ENCODE results near the gene CYB561D2.

The CYB561D2 gene

DNA sequence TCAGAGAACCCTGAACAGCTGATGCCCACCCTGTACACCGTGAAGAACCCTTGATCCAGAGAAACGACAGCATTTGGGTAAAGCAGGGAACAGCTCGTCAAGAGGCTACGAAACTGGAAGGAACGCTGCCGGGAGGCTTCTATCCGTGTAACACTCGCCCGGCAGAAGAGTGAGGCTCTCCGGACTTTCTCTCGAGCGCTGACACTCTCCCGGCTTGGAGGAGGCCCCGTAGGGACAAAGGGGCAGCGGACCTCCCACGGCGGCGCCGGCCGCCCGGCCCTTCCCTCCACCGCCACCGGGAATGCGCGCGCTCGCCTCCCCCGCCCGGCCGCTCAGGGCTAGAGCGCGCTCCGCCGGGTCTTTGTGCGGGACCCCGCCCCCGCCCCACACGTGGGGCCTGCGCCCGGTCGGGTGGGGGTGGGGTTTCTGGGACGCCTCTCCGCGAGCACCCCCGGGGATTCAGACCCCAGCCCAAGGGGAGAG is 29.8 kb upstream of the CYB561D2 start:
- Mint-ChIP-seq H3K9me3 (ENCODE audit: low read depth) (no peaks in the 10 kb centered on the region), H3K4me1 (ENCODE audit: low read depth) (peaks cover 34% of the 10 kb centered on the region), H3K27me3 (no peaks in the 10 kb centered on the region), H3K27ac (peak overlapping the region; percentile 78), H3K36me3 (peaks cover 2% of the 10 kb centered on the region), H3K4me3 (peak overlapping the region; percentile 94)

DNA sequence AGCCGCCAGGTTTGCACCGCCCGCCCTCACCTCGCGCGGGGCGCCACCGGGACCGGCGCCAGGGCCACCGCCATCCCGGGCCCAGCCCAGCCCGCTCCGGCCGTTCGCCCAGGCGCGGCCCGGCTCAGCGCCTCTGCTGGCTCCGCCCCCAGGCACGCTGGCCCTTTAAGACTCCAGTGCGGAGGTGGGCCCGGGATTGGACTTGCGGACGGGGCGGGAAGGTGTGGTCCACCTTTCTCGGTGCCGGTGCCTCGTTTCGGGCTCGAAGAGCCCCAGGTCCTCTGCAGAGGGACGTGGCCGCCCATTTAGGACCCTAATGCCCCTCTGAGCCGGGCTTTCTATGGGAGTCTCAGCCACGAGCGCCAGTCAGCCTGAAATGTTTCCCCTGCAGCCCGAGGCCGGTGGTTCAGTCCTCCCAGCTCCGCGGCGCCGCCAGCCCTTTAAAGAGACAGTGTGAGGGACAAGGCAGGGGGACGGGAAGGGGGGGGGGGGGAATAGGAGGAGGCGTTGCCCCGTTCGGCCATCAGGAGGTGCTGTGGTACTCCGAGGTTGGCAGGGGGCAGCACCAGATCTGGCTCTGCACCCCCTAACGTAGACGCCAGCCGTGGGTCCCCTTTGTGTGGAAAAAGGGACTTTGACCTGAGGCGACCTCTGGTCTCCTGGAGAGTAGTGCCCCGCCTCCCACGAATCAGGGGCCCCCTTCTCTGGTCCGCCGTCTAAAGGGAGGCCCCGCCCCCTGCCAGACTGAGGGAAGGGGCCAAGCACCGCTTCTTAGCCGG is 29.1 kb upstream of the CYB561D2 start:
- H3K36me3 Mint-ChIP-seq, result no peaks in the 10 kb centered on the region
- peak overlapping the region; percentile 83 for H3K4me3 Mint-ChIP-seq
- H3K4me1 Mint-ChIP-seq (ENCODE audit: low read depth), result peaks cover 34% of the 10 kb centered on the region
- no peaks in the 10 kb centered on the region for H3K27me3 Mint-ChIP-seq
- H3K27ac Mint-ChIP-seq, result peak overlapping the region; percentile 95
- no peaks in the 10 kb centered on the region for H3K9me3 Mint-ChIP-seq (ENCODE audit: low read depth)

DNA sequence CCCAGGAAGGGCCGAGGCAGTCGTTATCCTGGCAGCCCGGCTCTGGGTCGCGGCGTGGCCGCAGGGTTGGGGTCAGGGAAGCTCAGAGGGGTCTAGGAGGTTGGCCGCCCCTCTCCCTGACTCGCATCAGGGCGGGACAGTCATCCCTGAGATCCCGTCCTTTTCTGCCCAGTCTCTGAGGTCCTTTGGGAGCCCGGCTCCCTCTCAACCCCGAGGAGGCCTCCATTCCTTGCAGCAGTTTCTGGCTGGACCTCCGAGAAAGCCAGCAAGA is 28.6 kb upstream of the CYB561D2 start:
- Mint-ChIP-seq H3K27ac (no peak overlapping the region), H3K4me1 (ENCODE audit: low read depth) (peaks cover 33% of the 10 kb centered on the region), H3K9me3 (ENCODE audit: low read depth) (no peaks in the 10 kb centered on the region), H3K4me3 (no peak overlapping the region), H3K36me3 (no peaks in the 10 kb centered on the region), H3K27me3 (no peaks in the 10 kb centered on the region)

DNA sequence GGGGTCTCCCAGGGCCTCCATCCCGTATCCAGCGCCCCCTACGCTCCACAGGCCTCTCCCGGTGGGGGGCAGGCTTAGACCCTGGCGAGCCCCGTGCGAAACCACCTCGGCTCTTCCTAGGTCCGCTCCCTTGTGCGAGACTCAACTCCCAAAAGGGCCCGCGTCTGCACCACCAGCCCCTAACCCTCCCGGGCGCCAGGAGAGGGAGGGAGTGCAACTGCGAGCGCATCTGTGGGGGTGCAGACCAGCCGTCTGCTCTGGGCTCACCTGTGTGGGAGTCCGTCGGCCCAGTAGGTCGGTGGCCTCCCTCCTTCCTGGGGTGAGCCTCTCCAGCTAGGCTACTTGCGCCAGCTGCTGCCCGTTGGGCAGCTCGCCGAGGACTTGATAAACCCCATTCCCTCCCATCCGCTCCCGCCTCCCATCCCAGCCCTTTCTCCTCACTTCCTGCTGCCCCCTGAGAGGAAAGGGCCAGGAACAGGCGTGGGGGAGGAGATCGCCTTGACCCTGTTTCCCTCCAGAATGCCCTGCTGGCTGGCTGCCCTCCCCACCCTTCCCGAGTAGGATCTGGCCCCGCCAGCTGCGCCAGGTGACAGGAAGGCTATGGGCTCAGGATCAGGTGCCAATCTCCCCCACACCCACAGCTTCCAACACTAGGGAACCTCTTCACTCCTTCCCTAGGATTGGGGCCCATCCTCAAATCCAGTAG is 28.1 kb upstream of the CYB561D2 start, which contains the start of gene HYAL2:
Gene HYAL2 (minus strand): TSS at position 360 of the 706 bp plus-strand sequence. CDS start 2,256 bp downstream, outside the sequence.
- Mint-ChIP-seq H3K36me3 (no peaks in the 10 kb centered on the region), H3K4me3 (peak within 1 kb of the TSS; percentile 83), H3K27me3 (no peaks in the 10 kb centered on the region), H3K4me1 (ENCODE audit: low read depth) (peaks cover 34% of the 10 kb centered on the region), H3K27ac (peak within 1 kb of the TSS; percentile 95), H3K9me3 (ENCODE audit: low read depth) (no peaks in the 10 kb centered on the region)

DNA sequence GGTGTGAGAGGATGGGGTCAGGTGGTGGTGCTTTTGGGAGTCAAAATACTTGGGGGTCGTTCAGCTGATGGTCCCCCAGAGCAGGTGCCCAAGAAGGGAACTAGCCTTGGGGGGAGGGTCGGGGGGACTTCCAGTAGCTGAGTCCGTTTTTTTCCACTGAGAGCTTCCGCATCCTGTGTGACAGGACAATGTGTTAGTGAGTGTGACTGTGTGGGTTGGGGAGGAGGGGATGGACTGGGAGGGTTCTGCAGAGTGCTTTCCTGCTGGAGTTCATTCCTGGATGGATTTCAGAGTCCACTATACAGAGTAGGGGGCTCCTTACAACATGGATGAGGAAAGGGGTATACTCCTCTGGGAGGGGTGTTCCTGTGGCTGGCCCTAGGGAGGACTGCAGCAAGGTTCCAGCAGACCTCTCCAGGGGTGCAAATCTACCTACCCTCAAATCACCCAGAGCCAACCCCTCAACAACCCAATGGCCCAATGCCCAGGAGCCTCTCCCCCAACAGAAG is 27.5 kb upstream of the CYB561D2 start:
- peak overlapping the region; percentile 80 for H3K27ac Mint-ChIP-seq
- H3K27me3 Mint-ChIP-seq, result no peaks in the 10 kb centered on the region
- no peak overlapping the region for H3K4me3 Mint-ChIP-seq
- H3K36me3 Mint-ChIP-seq, result no peaks in the 10 kb centered on the region
- H3K9me3 Mint-ChIP-seq (ENCODE audit: low read depth), result no peaks in the 10 kb centered on the region
- peaks cover 34% of the 10 kb centered on the region for H3K4me1 Mint-ChIP-seq (ENCODE audit: low read depth)

DNA sequence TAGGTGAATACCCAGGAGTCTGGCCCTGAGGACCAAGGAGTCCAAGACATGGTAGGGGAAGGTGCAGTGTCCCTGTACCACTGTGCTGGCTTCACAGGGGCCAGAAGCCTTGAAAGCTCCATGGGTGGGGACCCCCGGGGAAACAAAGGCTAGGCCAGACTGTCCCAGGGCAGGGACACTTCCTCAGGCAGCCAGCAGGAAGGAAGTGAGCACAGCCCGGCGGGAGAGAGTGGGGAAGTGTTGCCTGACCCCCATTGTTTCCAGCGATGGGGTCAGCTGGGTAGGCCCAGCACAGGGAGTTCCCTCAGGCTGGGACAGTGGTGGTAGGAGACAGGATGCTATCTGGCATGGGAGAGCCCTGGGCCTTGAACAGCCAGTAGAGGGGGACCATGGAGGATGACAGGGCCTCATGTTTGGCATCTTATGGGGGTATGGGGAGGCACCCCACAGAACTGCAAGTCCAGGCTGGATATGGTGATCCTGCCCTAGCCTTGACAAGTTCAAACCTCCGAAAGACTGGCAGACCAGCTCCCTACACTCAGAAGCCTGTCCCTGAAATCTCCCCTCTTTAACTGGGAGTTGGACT is 27.0 kb upstream of the CYB561D2 start:
- Mint-ChIP-seq H3K27ac (no peak overlapping the region), H3K4me1 (ENCODE audit: low read depth) (peaks cover 33% of the 10 kb centered on the region)

DNA sequence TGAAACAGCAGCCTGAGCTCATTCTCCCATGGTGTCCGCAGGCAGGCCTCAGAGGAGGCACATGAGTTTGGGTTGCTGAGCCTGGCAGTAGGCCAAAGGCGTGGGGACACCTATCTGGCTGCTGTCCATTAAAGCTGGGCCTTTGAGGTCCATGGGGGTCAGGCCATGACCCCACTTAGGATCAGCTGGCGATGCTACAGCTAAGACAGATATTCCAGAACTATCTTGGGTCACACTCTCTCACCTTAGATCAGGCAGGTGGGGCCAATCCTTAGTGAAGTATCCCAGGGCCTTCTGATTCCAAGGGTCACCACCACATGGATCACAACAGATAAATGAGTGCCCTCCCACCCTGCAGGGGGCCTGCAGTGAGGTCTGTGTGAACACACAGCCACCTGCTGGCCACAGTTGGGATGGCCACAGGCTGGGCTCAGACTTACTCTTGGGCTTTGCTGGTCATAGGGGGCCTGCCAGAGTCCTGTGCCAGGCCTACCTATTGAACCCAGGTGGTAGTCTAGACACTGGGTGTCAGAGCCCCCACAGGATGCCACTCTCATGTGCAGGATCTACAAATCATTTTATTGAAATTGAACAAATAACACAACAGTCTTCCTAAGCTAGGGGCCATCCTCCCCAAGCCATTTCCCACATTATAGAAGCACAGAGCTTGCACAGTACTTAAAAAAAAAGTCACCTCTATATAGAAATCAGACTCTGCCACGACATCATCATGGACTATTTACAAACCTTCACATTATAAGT is 26.1 kb upstream of the CYB561D2 start:
- no peaks in the 10 kb centered on the region for H3K27me3 Mint-ChIP-seq

More for the DNA sequence above, 27.0 kb upstream of the CYB561D2 start:
- H3K9me3 Mint-ChIP-seq (ENCODE audit: low read depth), result no peaks in the 10 kb centered on the region
- no peaks in the 10 kb centered on the region for H3K36me3 Mint-ChIP-seq
- H3K4me3 Mint-ChIP-seq, result no peak overlapping the region
- no peaks in the 10 kb centered on the region for H3K27me3 Mint-ChIP-seq

DNA sequence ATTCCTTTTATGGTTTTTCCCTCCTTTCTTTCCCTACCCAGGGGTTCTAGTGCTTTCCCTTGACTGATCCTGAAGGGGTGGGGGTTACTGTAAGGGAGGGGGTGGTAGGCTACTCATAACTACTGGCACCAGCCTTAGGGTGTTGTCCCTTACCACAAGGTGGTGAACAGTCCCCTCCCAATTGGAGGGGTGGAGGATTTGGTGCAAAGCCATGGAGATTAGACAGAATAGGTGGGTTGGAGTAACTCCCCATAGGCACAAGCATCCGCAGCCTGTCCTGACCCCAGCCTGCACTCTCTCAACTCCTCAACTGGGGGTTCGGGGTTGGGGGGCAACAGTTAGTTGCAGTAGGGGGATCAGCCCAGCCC is 25.6 kb upstream of the CYB561D2 start:
- Mint-ChIP-seq H3K4me3 (no peak overlapping the region), H3K27me3 (no peaks in the 10 kb centered on the region), H3K9me3 (ENCODE audit: low read depth) (no peaks in the 10 kb centered on the region), H3K36me3 (no peaks in the 10 kb centered on the region), H3K4me1 (ENCODE audit: low read depth) (peaks cover 29% of the 10 kb centered on the region), H3K27ac (no peak overlapping the region)

More for the DNA sequence above, 26.1 kb upstream of the CYB561D2 start:
- peak overlapping the region; percentile 37 for H3K27ac Mint-ChIP-seq
- H3K36me3 Mint-ChIP-seq, result no peaks in the 10 kb centered on the region
- H3K4me3 Mint-ChIP-seq, result peak overlapping the region; percentile 28
- no peaks in the 10 kb centered on the region for H3K9me3 Mint-ChIP-seq (ENCODE audit: low read depth)
- H3K4me1 Mint-ChIP-seq (ENCODE audit: low read depth), result peaks cover 33% of the 10 kb centered on the region

DNA sequence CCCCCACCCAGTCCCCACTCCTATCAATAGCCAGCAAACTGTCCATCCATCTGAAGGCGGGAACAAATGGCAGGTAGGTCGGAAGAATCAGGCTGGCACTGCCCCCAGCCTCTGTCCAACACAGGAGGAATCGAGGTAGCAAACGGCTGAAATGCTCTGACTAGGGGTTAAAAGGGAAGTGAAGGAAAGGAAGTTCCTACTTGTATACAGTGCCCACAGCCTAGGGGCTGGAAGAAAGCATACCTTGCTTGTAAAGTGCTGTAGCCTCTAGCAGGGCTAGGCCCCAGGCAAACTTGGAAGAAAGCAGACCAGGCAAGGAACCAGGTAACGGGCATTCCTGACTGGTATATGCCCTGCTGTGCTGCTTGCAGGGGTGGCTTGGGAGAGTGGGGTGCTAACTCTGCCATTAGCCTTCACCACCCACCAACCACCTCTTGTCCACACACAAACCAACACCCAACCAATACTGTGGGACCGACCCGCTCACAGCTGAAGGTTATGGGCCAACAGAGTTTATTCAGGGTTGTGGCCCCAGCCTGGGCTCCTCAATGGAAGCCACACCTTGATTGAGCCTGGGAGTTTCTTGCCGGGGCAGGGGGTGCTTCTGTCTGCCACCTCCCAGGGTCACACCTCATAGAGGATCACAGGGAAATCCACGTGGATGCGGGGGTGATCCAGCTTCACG is 25.0 kb upstream of the CYB561D2 start:
- H3K9me3 Mint-ChIP-seq (ENCODE audit: low read depth), result no peaks in the 10 kb centered on the region
- peaks cover 26% of the 10 kb centered on the region for H3K4me1 Mint-ChIP-seq (ENCODE audit: low read depth)
- no peaks in the 10 kb centered on the region for H3K36me3 Mint-ChIP-seq
- H3K27me3 Mint-ChIP-seq, result no peaks in the 10 kb centered on the region
- H3K27ac Mint-ChIP-seq, result no peak overlapping the region
- peak overlapping the region; percentile 88 for H3K4me3 Mint-ChIP-seq

DNA sequence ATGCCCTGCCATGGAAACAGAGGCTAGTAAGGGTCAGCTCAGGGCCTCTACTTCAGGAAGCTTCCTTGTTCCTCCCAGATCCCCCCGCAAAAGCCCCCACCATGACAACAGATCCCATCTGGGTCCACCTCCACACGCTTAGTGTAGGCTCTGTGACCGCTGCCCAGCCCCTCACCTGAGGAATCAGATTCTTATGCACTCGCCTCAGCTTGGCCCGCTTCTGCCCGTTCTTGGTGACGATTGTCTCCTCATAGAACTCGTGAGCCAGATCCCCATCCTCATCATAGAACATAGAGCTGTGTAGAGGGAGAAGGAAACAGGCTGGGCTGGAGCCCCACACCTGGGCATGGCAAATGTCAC is 24.5 kb upstream of the CYB561D2 start:
- H3K27ac Mint-ChIP-seq, result no peak overlapping the region
- peaks cover 25% of the 10 kb centered on the region for H3K4me1 Mint-ChIP-seq (ENCODE audit: low read depth)
- H3K36me3 Mint-ChIP-seq, result no peaks in the 10 kb centered on the region
- no peaks in the 10 kb centered on the region for H3K27me3 Mint-ChIP-seq
- peak overlapping the region; percentile 88 for H3K4me3 Mint-ChIP-seq
- no peaks in the 10 kb centered on the region for H3K9me3 Mint-ChIP-seq (ENCODE audit: low read depth)

DNA sequence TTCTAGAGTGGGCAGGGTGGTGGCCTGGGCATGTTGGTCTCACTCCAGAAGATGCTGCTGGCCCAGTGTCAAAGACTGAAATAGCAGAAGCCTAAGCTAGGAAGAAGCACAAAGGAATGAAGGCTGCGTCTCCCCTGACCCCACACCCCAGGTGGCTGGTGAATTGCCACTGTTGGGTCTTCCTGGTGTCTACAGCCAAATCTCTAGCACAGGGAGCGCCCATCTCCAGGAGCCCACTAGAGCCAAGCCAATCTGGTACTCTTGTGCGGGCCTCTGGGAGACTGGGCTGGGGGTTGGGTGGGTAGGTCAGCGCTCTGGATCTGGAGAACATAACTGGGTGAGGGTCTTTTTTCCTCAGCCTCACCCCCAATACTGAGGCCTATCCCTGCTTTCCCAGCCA is 23.5 kb upstream of the CYB561D2 start:
- Mint-ChIP-seq H3K9me3 (ENCODE audit: low read depth) (no peaks in the 10 kb centered on the region), H3K27ac (peak overlapping the region; percentile 58), H3K27me3 (no peaks in the 10 kb centered on the region), H3K4me3 (peak overlapping the region; percentile 88), H3K36me3 (no peaks in the 10 kb centered on the region), H3K4me1 (ENCODE audit: low read depth) (peaks cover 25% of the 10 kb centered on the region)

DNA sequence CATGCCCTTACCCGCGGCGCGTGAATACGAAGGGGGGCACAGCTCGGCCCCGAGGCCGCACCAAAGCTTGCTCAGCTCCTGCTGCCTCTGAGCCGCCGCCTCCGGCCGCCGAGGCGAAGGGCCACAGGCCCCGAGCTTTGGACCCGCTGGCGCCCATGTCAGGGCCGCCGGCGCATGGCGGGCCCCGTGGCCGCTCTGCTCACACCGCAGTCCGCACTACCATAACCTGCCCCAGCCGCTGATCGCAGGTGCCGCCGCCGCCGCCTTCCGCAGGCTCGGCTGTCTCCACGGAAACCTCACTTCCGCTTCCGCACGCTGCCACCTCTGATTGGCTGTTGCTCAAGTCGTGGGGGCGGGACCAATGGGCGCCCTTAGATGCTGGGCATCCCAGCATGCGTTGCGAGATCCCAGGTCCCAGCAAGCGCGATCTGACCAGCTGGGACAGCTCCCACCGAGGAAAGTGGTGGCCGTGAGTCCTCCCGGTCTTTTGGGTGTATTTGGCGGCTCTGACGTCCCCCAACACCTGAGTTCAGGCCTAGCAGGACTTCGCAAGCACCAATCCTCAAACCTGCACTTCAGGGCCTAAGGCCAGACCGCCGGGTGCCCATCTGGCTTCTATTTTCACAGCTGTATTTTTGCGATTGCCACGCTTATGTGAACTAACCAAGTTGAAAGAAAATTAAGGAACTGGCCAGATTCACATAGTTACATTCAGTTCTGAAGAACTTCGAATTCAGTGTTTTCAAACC is 22.5 kb upstream of the CYB561D2 start, which contains the start of gene TUSC2:
Gene TUSC2 (minus strand): TSS at position 281 of the 749 bp plus-strand sequence. CDS start 124 bp downstream, at position 157.
- H3K27me3 Mint-ChIP-seq, result no peaks in the 10 kb centered on the region
- H3K27ac Mint-ChIP-seq, result peak within 1 kb of the TSS; percentile 79
- H3K4me3 Mint-ChIP-seq, result peak within 1 kb of the TSS; percentile 90
- no peaks in the 10 kb centered on the region for H3K9me3 Mint-ChIP-seq (ENCODE audit: low read depth)
- H3K36me3 Mint-ChIP-seq, result no peaks in the 10 kb centered on the region
- H3K4me1 Mint-ChIP-seq (ENCODE audit: low read depth), result peaks cover 25% of the 10 kb centered on the region

DNA sequence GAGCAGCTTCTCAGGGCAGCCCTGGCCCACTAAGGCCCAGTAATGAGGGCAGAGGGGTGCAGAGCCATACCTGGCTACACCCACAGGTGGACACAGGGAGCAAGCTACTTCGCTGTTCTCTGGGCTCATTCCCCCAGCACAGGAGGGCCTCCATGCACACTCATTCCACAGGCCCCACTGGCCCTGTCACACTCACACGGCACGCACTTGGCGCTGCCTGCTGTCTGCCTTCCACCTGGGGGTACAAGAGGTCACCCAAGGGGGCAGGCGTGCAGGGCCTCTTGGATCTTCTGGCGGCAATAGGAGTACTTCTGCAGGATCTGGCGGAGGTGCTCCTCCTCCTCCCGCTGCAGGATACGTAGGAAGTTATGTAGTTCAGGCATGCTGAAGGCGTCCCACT is 20.3 kb upstream of the CYB561D2 start:
- Mint-ChIP-seq H3K27me3 (no peaks in the 10 kb centered on the region), H3K27ac (no peak overlapping the region), H3K36me3 (no peaks in the 10 kb centered on the region), H3K9me3 (ENCODE audit: low read depth) (no peaks in the 10 kb centered on the region), H3K4me1 (ENCODE audit: low read depth) (peaks cover 33% of the 10 kb centered on the region), H3K4me3 (no peak overlapping the region)

Measured in activated naive CD8-positive, alpha-beta T cell (primary cell).